Osteoblast (primary cell): Measurements from ENCODE around the gene PRM1. TPM values are rescaled to one million over a fixed set of nuclear protein-coding genes. Genes with fewer than 3 reads are reported as not detected.

Source experiments
- DNase-seq: peaks from one replicate; pipeline ENCODE4 v3.0.0; 2011; ENCODE audit warnings: low spot score, mixed read lengths; ENCODE audit not compliant: insufficient read length; ENCODE audit errors: missing footprints
- H2AFZ ChIP-seq: 2 replicates; pipeline ENCODE4 v1.6.0; 2011; ENCODE audit warnings: mild to moderate bottlenecking, low read length
- H3K27ac ChIP-seq: 2 replicates; pipeline ENCODE4 v1.5.1; 2011; ENCODE audit warnings: mild to moderate bottlenecking, low read depth, low read length, moderate library complexity
- H3K27me3 ChIP-seq: 2 replicates; pipeline ENCODE4 v1.6.0; 2012; ENCODE audit warnings: mild to moderate bottlenecking, control low read depth, inconsistent platforms, low read length, moderate library complexity; ENCODE audit not compliant: insufficient read depth
- H3K36me3 ChIP-seq: 2 replicates; pipeline ENCODE4 v1.5.1; 2011; ENCODE audit warnings: mild to moderate bottlenecking, low read length, control low read depth, moderate library complexity; ENCODE audit not compliant: insufficient read depth
- H3K4me1 ChIP-seq: 2 replicates; pipeline ENCODE4 v1.5.1; 2011; ENCODE audit warnings: mild to moderate bottlenecking, low read length, control low read depth, moderate library complexity; ENCODE audit not compliant: insufficient read depth
- H3K4me2 ChIP-seq: 2 replicates; pipeline ENCODE4 v1.6.0; 2011; ENCODE audit warnings: mild to moderate bottlenecking, low read length; ENCODE audit not compliant: insufficient read depth
- H3K4me3 ChIP-seq: fragments of 200-600 bp; sonication (generic); 3 replicates; pipeline ENCODE4 v1.5.1; 2012; ENCODE audit warnings: mild to moderate bottlenecking, low read length, inconsistent platforms; ENCODE audit not compliant: insufficient read depth
- H3K79me2 ChIP-seq: 2 replicates; pipeline ENCODE4 v1.6.0; 2012; ENCODE audit warnings: mild to moderate bottlenecking, low read length, control low read depth, inconsistent platforms; ENCODE audit not compliant: insufficient read depth
- H3K9me3 ChIP-seq: 2 replicates; pipeline ENCODE4 v1.5.1; 2011; ENCODE audit warnings: low read depth, low read length, control low read depth
- H4K20me1 ChIP-seq: 2 replicates; pipeline ENCODE4 v1.6.0; 2012; ENCODE audit warnings: mild to moderate bottlenecking, low read length, control low read depth; ENCODE audit not compliant: insufficient read depth
- total RNA-seq: library from RNA; depleted of rRNA; stranded (reverse); fragments of >200 nt; gene quantifications from 2 replicates; pipeline ENCODE4 v1.2.3, GENCODE V29; 2012
- TF ChIP-seq, protein P1 (sequence below): IDR thresholded peaks from 2 replicates; pipeline ENCODE4 v1.5.1; 2011; ENCODE audit warnings: mild to moderate bottlenecking, low read depth, low read length, moderate library complexity; ENCODE audit errors: extremely low read depth

The PRM1 gene
- total RNA-seq, 1 donor, result not detected

DNA sequence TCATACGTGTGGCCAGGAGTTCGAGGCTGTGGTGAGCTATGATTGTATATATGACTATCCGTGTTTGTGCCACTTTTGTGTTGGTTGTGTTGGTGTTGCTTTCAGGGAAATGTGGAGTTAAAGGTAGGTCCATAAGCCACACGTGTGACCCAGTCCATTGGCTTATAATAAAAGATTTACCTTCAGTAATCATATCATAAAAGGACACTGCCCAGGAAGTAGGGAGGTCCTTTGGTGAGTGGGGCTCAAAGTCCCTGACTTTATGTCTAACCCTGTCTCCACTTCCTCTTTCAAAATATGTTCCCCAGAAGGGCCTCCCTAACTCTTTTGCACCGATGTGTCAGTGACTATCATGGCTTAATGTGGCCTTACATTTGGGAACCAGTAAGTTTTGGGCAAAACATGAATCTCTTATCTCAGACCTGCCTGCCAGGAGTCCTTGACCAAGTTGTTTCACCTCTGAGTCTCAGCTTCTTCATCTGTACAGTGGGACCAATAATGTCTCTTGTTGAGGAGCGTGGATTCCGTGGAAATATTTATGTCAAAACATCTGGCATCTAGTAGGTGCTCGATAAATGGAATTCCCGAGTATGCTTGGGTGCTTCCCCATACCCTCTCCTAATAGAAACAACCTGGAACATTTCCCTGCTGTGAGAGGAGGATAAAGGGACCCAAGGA lies 16.8 kb downstream of the PRM1 start:
- peaks cover 1% of the 10 kb centered on the region for H3K4me1 ChIP-seq
- no peak for DNase-seq
- H3K79me2 ChIP-seq, result no peaks in the 10 kb centered on the region
- no peak overlapping the region for H2AFZ ChIP-seq
- TF ChIP-seq, protein P1, sequence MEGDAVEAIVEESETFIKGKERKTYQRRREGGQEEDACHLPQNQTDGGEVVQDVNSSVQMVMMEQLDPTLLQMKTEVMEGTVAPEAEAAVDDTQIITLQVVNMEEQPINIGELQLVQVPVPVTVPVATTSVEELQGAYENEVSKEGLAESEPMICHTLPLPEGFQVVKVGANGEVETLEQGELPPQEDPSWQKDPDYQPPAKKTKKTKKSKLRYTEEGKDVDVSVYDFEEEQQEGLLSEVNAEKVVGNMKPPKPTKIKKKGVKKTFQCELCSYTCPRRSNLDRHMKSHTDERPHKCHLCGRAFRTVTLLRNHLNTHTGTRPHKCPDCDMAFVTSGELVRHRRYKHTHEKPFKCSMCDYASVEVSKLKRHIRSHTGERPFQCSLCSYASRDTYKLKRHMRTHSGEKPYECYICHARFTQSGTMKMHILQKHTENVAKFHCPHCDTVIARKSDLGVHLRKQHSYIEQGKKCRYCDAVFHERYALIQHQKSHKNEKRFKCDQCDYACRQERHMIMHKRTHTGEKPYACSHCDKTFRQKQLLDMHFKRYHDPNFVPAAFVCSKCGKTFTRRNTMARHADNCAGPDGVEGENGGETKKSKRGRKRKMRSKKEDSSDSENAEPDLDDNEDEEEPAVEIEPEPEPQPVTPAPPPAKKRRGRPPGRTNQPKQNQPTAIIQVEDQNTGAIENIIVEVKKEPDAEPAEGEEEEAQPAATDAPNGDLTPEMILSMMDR, result no peak
- no peak overlapping the region for H3K4me3 ChIP-seq
- no peak overlapping the region for H3K27ac ChIP-seq
- H3K36me3 ChIP-seq, result no peaks in the 10 kb centered on the region
- H3K9me3 ChIP-seq, result no peaks in the 10 kb centered on the region
- peaks cover 8% of the 10 kb centered on the region for H3K27me3 ChIP-seq
- no peaks in the 10 kb centered on the region for H4K20me1 ChIP-seq
- no peak overlapping the region for H3K4me2 ChIP-seq

DNA sequence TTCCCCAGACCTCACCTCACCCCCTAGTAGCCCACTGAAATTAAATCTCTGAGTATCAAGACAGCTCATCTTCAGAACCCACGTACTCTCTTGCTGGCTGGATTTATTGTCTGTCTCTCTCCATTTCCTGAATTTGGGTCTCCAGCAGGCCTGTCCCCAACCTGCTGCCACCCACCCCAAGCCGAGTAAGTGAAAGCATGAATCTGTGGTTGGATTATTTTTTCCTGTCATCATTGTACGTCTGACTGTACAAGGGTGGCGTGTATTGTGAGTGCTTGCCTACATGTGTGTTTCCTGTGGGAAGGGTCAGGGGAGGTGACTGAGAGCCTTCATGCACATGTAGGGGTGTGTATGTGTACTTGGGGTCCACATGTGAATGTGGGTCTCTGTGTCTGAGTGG lies 17.4 kb downstream of the PRM1 start:
- Histone ChIP-seq H3K4me3 (no peak overlapping the region), H3K27ac (no peak overlapping the region), H3K27me3 (peaks cover 8% of the 10 kb centered on the region), H3K4me2 (no peak overlapping the region), H3K4me1 (peaks cover 7% of the 10 kb centered on the region), H3K79me2 (no peaks in the 10 kb centered on the region), H2AFZ (no peak overlapping the region), H3K36me3 (no peaks in the 10 kb centered on the region), H3K9me3 (no peaks in the 10 kb centered on the region), H4K20me1 (no peaks in the 10 kb centered on the region)
- TF ChIP-seq, protein P1, result no peak
- DNase-seq, result no peak

DNA sequence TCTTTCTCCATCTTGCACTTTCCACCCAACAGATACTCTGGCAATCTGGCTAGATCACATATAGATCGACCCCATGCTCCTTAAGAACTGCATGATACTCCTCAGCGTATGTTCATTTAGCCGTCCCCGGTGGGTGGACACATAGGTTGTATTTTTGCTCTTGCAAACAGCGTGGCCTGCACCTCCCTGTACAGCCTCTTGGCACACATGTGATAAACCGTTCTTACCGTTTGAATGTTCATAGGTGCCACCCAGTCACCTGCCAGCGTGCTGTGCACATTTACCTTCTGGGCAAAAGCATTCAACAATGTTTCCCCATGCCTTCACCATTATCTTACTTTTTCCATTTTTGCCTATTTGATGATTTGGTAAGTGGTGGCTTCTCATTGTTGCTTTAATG lies 18.2 kb downstream of the PRM1 start:
- DNase-seq, result peak; percentile 5
- Histone ChIP-seq H3K36me3 (no peaks in the 10 kb centered on the region), H4K20me1 (no peaks in the 10 kb centered on the region), H3K4me1 (peaks cover 10% of the 10 kb centered on the region), H3K27me3 (peaks cover 4% of the 10 kb centered on the region), H3K27ac (no peak overlapping the region), H3K79me2 (no peaks in the 10 kb centered on the region), H3K9me3 (no peaks in the 10 kb centered on the region), H2AFZ (no peak overlapping the region), H3K4me2 (no peak overlapping the region), H3K4me3 (no peak overlapping the region)
- TF ChIP-seq, protein P1, result no peak

DNA sequence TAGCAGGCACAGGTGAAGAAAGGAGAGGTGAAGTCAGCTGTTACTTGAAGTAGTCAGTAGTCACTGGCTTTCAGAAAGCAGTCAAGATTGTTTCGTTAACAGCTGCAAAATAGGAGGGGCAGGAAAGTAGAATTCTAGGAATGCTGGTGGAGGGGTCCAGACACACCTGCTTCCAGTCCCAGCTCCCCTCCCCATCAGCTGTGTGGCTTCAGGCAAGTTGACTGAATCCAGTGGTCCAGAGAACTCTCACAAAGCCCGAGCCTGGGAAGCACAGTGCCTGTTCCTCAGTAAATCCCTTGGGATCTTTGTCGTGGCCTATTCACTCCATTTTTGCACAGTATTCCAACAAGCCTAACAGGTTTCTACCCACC lies 20.5 kb downstream of the PRM1 start:
- H3K4me1 ChIP-seq, result peaks cover 16% of the 10 kb centered on the region
- H3K27me3 ChIP-seq, result peaks cover 4% of the 10 kb centered on the region
- no peaks in the 10 kb centered on the region for H3K36me3 ChIP-seq
- no peaks in the 10 kb centered on the region for H3K9me3 ChIP-seq
- DNase-seq, result no peak
- H3K4me3 ChIP-seq, result no peak overlapping the region
- H3K4me2 ChIP-seq, result no peak overlapping the region
- no peak overlapping the region for H3K27ac ChIP-seq
- H3K79me2 ChIP-seq, result no peaks in the 10 kb centered on the region
- H2AFZ ChIP-seq, result no peak overlapping the region
- H4K20me1 ChIP-seq, result no peaks in the 10 kb centered on the region
- TF ChIP-seq, protein P1, result no peak
